BLaER1 treated with 17β-estradiol and CSF1 and Interleukin-3, amounts not matched to agents 10 nM and 100 nM (cell line): Measurements from ENCODE around the gene NSFL1C.
"Not testable (repeated sequence)": the region's sequence is repeated elsewhere in the genome, so short reads cannot be mapped to it uniquely, and the experiment has no call there.

ENCODE experiments used
- H3K27ac ChIP-seq, 11 experiments: shearing (Covaris generic); formaldehyde crosslinking; 2 replicates each; pipeline ENCODE4 v1.8.1; 2022
- H3K27me3 ChIP-seq, 11 experiments: shearing (Covaris generic); formaldehyde crosslinking; 2 replicates each; pipeline ENCODE4 v1.8.1; 2022
- H3K36me3 ChIP-seq, 11 experiments: shearing (Covaris generic); formaldehyde crosslinking; 2 replicates each; pipeline ENCODE4 v1.8.1; 2022
- H3K4me1 ChIP-seq, 10 experiments: shearing (Covaris generic); formaldehyde crosslinking; 2 replicates each; pipeline ENCODE4 v1.8.1; 2022
- H3K4me2 ChIP-seq, 11 experiments: shearing (Covaris generic); formaldehyde crosslinking; 2 replicates each; pipeline ENCODE4 v1.8.1; 2022
- H3K4me3 ChIP-seq, 10 experiments: shearing (Covaris generic); formaldehyde crosslinking; 2 replicates each; pipeline ENCODE4 v1.8.1; 2022
- H3K9ac ChIP-seq, 11 experiments: shearing (Covaris generic); formaldehyde crosslinking; 2 replicates each; pipeline ENCODE4 v1.8.1; 2022
- H3K9me3 ChIP-seq, 11 experiments: shearing (Covaris generic); formaldehyde crosslinking; replicated peaks in 1 of 11; 2 replicates each; pipeline ENCODE4 v1.8.1; 2022
- H4K20me1 ChIP-seq, 11 experiments: shearing (Covaris generic); formaldehyde crosslinking; 2 replicates each; pipeline ENCODE4 v1.8.1; 2022
- Cebpa-rat ChIP-seq, 11 experiments: shearing (Covaris generic); IDR thresholded peaks; 2 replicates each; pipeline ENCODE4 v1.8.1; 2022

The NSFL1C gene

DNA sequence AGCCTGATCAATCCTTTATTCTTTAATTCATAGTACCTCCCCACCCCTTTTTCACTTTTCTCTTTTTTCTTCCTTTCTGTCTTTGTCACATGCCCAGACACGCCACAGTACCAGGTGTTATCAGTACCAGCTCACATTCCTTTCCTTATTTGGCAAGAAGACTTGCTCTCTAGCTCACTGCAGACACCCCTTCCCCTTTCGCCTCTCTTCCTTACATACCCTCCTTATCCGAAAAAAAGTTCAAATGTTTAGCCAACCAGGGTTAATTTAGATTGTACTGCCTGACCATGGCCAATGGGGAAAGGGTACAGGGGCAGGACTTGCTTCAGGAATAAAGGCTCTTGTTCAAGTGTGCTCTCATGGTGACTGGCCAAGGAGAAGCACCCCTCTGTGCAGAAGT is 33.8 kb upstream of the NSFL1C start:
- H4K20me1 ChIP-seq, result no peaks in the 10 kb centered on the region
- H3K27me3 ChIP-seq, result peaks cover 0 to 42% (median 0%) of the 10 kb centered on the region in 11 experiments; a peak in 5 of 22 replicates
- H3K4me1 ChIP-seq, result peaks cover 0 to 11% (median 0%) of the 10 kb centered on the region in 10 experiments; a peak in 6 of 20 replicates
- peaks cover 0 to 25% (median 6%) of the 10 kb centered on the region in 11 experiments; a peak in 13 of 22 replicates for H3K9me3 ChIP-seq
- no peak overlapping the region for H3K9ac ChIP-seq
- H3K27ac ChIP-seq, result no peak overlapping the region
- no peak overlapping the region for H3K4me2 ChIP-seq
- TF ChIP-seq Cebpa-rat (IDR thresholded peaks at IDR 0.05), result no peak
- no peak overlapping the region for H3K4me3 ChIP-seq
- H3K36me3 ChIP-seq, result no peaks in the 10 kb centered on the region

DNA sequence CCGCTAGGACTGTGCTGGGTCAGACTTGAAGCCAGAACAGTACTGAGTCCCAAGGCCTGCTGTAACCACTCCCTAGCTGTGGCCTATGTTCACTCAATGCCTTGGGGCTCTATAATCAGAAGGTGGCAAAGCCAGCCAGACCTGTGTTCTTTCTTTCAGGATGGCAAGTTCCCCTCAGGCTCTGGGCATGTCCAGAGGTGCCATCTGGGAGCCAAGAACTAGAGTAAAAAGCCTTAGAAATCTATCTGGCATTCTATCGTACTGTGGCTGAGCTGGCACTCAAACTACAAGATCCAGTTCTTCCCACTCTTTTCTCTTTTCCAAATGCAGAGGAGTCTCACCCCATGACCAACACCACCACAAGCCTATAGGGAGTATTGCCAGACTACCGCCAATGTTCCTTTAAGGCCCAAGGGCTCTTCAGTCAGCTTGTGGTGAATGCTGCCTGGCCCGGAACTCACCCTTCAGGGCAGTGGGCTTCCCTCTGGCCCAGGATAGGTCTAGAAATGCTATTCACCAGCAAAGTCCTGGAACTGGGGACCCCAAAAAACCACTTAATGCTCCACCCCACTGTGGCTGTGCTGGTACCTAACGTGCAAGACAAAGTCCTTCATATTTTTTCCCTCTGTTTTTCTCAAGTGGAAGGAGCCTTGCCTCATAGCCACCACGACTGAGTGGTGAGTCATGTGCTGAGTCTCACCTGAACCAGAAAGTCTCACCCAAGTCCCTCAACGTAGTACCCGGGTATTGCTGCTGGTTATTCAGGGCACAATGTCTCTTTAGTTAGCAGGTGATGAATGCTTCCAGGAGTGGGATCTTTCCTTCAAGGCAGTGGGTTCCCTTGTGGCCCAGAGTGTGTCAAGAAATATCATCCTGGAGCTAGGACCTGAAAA is 33.1 kb upstream of the NSFL1C start:
- Histone ChIP-seq H3K9me3 (peaks cover 0 to 25% (median 6%) of the 10 kb centered on the region in 11 experiments; a peak in 13 of 22 replicates), H4K20me1 (no peaks in the 10 kb centered on the region), H3K27me3 (peaks cover 0 to 48% (median 0%) of the 10 kb centered on the region in 11 experiments; a peak in 5 of 22 replicates), H3K9ac (no peak overlapping the region), H3K4me1 (peaks cover 4 to 19% (median 6%) of the 10 kb centered on the region in 10 experiments), H3K27ac (no peak overlapping the region), H3K4me3 (no peak overlapping the region), H3K36me3 (no peaks in the 10 kb centered on the region), H3K4me2 (no peak overlapping the region)
- TF ChIP-seq Cebpa-rat (IDR thresholded peaks at IDR 0.05), result no peak

DNA sequence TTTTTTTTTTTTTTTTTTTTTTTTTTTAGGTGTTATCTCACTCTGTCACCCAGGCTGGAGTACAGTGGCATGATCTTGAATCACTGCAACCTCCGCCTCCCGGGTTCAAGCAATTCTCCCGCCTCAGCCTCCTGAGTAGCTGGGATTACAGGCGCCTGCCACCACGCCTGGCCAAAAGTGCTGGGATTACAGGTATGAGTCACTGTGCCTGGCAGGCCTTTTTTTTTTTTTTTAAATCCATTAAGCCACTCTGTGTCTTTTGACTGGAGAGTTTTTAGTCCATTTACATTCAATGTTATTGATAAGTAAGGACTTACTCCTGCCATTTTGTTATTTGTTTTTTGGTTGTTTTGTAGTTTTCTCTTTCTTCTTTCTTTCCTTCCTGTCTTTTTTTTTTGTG is 30.7 kb upstream of the NSFL1C start:
- peaks cover 0 to 26% (median 6%) of the 10 kb centered on the region in 11 experiments; a peak in 15 of 22 replicates for H3K9me3 ChIP-seq
- H3K36me3 ChIP-seq, H3K9ac ChIP-seq, H4K20me1 ChIP-seq, H3K27ac ChIP-seq, H3K4me2 ChIP-seq, H3K4me3 ChIP-seq: not testable (repeated sequence)
- H3K27me3 ChIP-seq, result peaks cover 0 to 48% (median 0%) of the 10 kb centered on the region in 11 experiments; a peak in 5 of 22 replicates
- H3K4me1 ChIP-seq, result peaks cover 24 to 34% (median 30%) of the 10 kb centered on the region in 10 experiments

DNA sequence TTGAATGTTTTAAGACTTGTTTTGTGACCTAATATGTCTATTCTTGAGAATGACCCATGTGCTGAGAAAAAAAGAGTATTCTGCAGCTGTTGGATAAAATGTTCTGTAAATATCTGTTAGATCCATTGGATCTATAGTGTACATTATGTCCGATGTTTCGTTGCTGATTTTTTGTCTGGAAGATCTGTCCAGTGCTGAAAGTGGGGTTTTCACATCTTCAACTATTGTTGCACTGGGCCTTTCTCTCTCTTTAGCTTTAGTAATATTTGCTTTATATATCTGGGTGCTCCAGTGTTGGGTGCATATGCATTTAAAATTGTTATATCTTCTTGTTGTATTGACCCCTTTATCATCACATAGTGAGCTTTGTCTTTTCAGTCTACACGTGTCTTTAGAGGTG is 30.3 kb upstream of the NSFL1C start:
- peaks cover 0 to 48% (median 0%) of the 10 kb centered on the region in 11 experiments; a peak in 5 of 22 replicates for H3K27me3 ChIP-seq
- no peaks in the 10 kb centered on the region for H3K36me3 ChIP-seq
- no peak overlapping the region for H3K4me2 ChIP-seq
- TF ChIP-seq Cebpa-rat (IDR thresholded peaks at IDR 0.05), result no peak
- no peak overlapping the region for H3K9ac ChIP-seq
- no peak overlapping the region for H3K27ac ChIP-seq
- H4K20me1 ChIP-seq, result no peaks in the 10 kb centered on the region
- H3K4me3 ChIP-seq, result no peak overlapping the region
- H3K4me1 ChIP-seq, result peaks cover 28 to 39% (median 35%) of the 10 kb centered on the region in 10 experiments
- H3K9me3 ChIP-seq, result peaks cover 0 to 24% (median 6%) of the 10 kb centered on the region in 11 experiments; a peak in 14 of 22 replicates

DNA sequence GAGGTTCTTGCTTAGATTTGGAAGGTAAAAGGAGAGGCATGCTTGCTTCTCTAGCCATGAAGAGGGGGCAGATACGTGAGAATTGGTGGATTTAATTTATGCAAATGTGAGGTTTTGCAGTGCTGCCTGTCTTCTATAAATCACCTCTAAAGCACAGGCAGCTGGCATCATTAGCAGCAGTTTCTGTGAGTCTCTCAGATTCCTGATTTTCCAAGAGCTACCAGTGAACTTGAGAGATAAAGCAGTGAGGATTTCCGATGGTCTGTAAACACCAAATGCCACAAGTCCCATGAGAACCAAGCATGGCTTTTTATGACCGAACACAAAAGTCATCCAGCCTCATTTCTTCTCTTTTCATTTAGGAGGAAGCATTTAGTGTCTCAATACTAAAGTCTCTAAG is 27.8 kb upstream of the NSFL1C start:
- Histone ChIP-seq H3K9ac (0 out of 22 replicates have a peak overlapping the region, but pooled peaks of 1 of the 11 experiments have one; percentile 2), H3K36me3 (no peaks in the 10 kb centered on the region), H3K4me2 (peak overlapping the region; percentile 53 to 97 (median 89)), H4K20me1 (no peaks in the 10 kb centered on the region), H3K27me3 (peaks cover 0 to 32% (median 0%) of the 10 kb centered on the region in 11 experiments; a peak in 4 of 22 replicates), H3K27ac (peak overlapping the region in 6 of 11 experiments; percentile 18 to 95 (median 92); a peak in 6 of 22 replicates), H3K9me3 (peaks cover 0 to 24% (median 6%) of the 10 kb centered on the region in 11 experiments; a peak in 13 of 22 replicates), H3K4me1 (peaks cover 43 to 61% (median 59%) of the 10 kb centered on the region in 10 experiments), H3K4me3 (no peak overlapping the region)
- TF ChIP-seq Cebpa-rat (IDR thresholded peaks at IDR 0.05), result no peak

DNA sequence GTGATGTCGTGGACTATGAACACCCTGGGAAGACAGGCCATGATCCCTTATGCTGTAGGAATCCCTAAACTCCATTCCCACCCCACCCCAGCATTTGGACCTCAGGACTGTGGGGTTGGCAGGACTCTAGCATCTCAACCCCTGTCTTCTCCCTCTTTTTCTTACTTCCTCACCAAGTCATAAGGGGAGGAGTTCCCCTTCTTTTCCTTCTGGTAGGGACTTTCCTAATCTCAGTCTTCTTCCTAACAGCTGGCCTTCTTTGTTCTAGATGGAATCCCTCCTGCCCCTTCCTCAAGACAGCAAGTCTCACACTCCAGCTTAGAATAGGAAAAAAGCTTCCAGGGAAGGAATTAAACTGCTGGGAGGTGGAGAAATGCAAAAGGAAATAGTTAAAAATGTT is 26.9 kb upstream of the NSFL1C start:
- no peak for TF ChIP-seq Cebpa-rat (IDR thresholded peaks at IDR 0.05)
- H3K4me2 ChIP-seq, result peak overlapping the region; percentile 53 to 97 (median 89)

DNA sequence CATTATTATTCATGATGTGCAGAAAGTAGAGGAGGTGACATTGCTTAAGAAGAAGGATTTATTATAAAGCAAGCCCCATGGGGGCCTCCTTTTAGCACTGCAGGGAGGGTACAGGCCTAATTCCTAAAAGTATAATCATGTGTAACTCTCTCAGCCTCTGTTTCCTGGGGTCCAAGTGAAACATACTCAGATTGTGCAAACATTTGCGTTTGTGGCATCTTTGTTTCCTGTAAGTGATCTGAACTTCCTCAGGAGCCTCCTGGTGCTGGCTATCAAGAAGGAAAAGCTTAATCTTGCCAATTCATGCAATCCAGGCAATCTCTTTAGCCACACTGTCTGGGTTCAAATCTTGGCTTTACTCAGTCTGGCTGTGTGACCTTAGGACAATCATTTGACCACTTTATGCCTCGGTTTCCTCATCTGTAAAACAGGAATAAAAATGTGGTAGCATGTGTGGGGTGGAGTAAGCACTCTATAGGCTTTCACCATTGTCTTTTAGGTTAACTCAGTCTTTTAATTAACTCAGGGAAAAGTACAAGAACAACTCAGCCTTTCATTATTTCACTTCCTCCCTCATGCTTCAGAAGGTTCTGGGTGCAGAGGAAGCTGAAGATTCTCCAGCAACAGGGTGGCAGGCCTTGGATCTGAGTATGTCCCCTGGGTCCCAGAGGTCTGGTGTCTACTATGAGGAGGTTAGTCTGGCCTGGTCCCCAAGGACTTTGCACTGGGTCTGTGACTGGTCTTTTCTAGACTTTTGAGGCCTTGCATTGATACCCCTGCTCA is 25.4 kb upstream of the NSFL1C start:
- peaks cover 6 to 22% (median 8%) of the 10 kb centered on the region in 11 experiments; a peak in 15 of 22 replicates for H3K9me3 ChIP-seq
- H3K9ac ChIP-seq, result peak overlapping the region; percentile 64 to 91 (median 79)
- H3K4me2 ChIP-seq, result peak overlapping the region; percentile 56 to 97 (median 89)
- peaks cover 0 to 19% (median 0%) of the 10 kb centered on the region in 11 experiments; a peak in 4 of 22 replicates for H3K27me3 ChIP-seq
- peaks cover 0 to 14% (median 0%) of the 10 kb centered on the region in 11 experiments; a peak in 6 of 22 replicates for H3K36me3 ChIP-seq
- H3K27ac ChIP-seq, result peak overlapping the region; percentile 83 to 96 (median 91)
- H4K20me1 ChIP-seq, result peaks cover 0 to 5% (median 0%) of the 10 kb centered on the region in 11 experiments; a peak in 2 of 22 replicates
- peaks cover 43 to 84% (median 66%) of the 10 kb centered on the region in 10 experiments for H3K4me1 ChIP-seq
- peak overlapping the region in 7 of 10 experiments; percentile 32 to 65 (median 54); a peak in 8 of 20 replicates for H3K4me3 ChIP-seq
- peak in 9 of 11 experiments; percentile 6 to 80 (median 75); a peak in 17 of 22 replicates for TF ChIP-seq Cebpa-rat (IDR thresholded peaks at IDR 0.05)

More for the DNA sequence above, 26.9 kb upstream of the NSFL1C start:
- peaks cover 0 to 23% (median 0%) of the 10 kb centered on the region in 11 experiments; a peak in 4 of 22 replicates for H3K27me3 ChIP-seq
- no peak overlapping the region; a peak in 1 of 22 replicates for H3K9ac ChIP-seq
- peaks cover 2 to 25% (median 8%) of the 10 kb centered on the region in 11 experiments; a peak in 16 of 22 replicates for H3K9me3 ChIP-seq
- H3K27ac ChIP-seq, result peak overlapping the region; percentile 38 to 96 (median 91); a peak in 19 of 22 replicates
- H4K20me1 ChIP-seq, result no peaks in the 10 kb centered on the region
- H3K4me3 ChIP-seq, result 0 out of 20 replicates have a peak overlapping the region, but pooled peaks of 1 of the 10 experiments have one; percentile 2
- peaks cover 43 to 70% (median 65%) of the 10 kb centered on the region in 10 experiments for H3K4me1 ChIP-seq
- H3K36me3 ChIP-seq, result peaks cover 0 to 4% (median 0%) of the 10 kb centered on the region in 11 experiments; a peak in 3 of 22 replicates

DNA sequence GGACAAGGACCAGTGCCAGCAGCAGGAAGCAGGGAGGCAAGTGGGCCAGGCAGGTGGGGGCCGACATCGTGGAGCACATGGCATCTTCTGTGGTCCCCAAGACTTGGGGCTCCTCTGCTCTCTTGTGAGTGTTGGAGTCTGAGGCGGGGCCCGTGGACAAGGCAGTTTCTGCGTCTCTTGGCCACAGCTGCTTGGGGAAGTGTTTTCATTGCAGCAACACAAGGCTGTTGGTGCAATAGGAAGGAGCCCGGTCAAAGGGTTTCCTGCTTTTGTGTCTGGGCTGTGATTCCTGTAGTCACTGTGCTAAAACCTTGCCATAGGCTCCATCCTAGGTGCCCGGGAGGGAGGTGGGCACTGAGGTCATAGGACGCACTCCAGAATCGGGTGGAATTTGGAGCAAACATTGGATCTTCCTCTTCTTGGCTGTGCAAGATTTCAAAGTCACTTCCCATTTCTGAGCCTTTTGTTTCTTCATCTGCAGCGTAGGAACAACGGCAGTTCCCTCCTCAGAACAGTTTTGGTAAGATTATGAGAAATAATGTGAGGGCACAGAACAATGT is 24.7 kb upstream of the NSFL1C start, which contains the start of gene SIRPB2:
Gene SIRPB2, minus strand, starts transcription at position 140 of the 560 bp plus-strand sequence. Its CDS starts 61 bp downstream, at position 79.
- Histone ChIP-seq H3K4me2 (peak within 1 kb of the TSS; percentile 56 to 97 (median 89)), H4K20me1 (peaks cover 0 to 11% (median 0%) of the 10 kb centered on the region in 11 experiments; a peak in 2 of 22 replicates), H3K4me3 (peak within 1 kb of the TSS in 9 of 10 experiments; percentile 30 to 65 (median 52); a peak in 15 of 20 replicates), H3K27ac (peak within 1 kb of the TSS; percentile 83 to 96 (median 91)), H3K9ac (peak within 1 kb of the TSS; percentile 64 to 91 (median 79)), H3K36me3 (peaks cover 0 to 14% (median 0%) of the 10 kb centered on the region in 11 experiments; a peak in 6 of 22 replicates), H3K9me3 (peaks cover 5 to 21% (median 7%) of the 10 kb centered on the region in 11 experiments; a peak in 15 of 22 replicates), H3K27me3 (peaks cover 0 to 15% (median 0%) of the 10 kb centered on the region in 11 experiments; a peak in 4 of 22 replicates), H3K4me1 (peaks cover 43 to 91% (median 66%) of the 10 kb centered on the region in 10 experiments)
- peak; percentile 66 to 97 (median 93); a peak in 21 of 22 replicates for TF ChIP-seq Cebpa-rat (IDR thresholded peaks at IDR 0.05)
